GM11168 (cell line): ENCODE results near the gene MTPN.

ENCODE experiments used
- in situ Hi-C: fragments of 300-500 bp; cut with MboI; formaldehyde crosslinking; loops from one replicate; pipeline ENCODE4 v1.12.0; 2022; ENCODE audit warnings: low sequenced_read_pairs; ENCODE audit not compliant: unreplicated experiment

The MTPN gene

DNA sequence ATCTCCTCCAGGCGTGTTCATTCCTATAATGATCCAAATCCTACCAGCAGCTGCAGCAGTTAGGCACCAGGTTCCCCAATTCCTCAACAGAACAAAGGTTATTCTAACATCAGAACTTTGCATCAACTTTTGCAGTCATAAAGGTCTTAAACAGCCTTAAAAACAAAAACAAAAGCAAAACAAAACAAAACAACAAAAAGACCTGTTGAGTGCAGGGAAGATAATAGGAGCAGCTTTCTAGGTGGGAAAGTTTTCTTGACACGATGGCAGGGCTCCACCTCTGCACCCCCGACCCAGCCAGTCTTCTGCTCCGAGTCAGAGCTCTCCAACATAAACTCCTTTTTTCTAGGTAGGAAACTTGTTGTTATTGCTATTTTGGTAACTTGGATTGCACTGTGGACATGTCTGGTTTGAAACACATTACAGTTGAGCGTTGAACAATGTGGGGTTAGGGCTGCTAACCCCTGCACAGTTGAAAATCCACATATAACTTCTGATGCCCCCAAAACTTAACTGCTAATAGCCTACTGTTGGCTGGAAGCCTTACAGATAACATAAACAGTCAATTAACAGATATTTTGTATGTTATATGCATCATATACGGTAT, 77.6 kb downstream of the MTPN start:
- in situ Hi-C loops: no loop called here

DNA sequence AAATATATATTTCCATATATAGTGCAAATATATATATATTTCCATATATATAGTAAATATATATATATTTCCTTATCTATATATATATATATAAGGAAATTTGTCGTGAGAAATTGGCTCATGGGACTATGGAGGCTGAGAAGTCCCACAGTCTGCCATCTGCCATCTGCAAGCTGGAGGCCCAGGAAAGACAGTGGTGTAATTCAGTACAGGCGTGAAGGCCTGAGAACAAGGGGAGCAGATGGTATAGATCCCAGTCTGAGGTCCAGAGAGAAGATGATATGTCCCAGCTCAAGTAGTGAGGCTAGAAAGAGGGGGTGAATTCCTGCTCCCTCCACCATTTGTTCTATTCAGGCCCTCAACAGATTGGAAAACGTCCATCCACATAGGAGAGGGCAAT, 78.9 kb downstream of the MTPN start:
- in situ Hi-C loops: no loop called here

DNA sequence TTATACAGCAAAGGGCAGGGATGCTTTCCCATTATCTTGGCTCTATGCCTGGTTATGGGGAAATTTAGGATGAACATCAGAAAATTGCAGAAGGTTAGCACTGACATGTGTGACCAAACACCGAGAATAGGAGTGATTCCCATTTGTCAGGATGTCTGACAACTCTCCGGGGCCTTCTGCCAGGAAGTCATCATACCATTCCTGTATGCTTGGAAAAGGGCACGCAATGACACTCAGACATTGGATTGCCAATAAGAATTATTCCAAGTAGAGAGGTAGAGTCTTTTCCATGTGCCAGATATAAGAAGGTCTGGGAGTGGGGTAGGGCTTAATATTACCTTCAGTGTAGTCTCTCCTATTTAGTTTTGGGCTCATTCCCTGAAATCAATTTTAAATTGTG, 82.3 kb downstream of the MTPN start:
- in situ Hi-C loops: no loop called here

DNA sequence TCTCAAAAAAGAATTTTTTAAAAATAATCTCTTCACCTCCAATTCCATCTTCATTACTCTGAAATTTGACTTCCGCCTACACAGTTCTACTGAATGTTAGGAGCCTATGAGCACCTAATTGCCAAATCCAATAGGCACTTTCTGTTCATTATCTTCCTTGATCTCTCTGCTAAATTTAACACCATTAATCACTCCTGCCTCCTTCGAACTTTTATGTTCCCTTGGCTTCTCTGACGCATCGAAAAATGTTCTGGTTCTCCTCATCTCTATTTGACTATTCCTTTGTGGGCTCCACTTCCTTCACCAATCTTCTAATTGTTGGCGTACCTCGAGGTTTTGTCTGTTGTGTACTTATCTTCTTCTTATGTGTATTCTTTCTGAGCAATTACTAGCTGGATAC, 87.3 kb downstream of the MTPN start:
- in situ Hi-C loops: no loop called here

DNA sequence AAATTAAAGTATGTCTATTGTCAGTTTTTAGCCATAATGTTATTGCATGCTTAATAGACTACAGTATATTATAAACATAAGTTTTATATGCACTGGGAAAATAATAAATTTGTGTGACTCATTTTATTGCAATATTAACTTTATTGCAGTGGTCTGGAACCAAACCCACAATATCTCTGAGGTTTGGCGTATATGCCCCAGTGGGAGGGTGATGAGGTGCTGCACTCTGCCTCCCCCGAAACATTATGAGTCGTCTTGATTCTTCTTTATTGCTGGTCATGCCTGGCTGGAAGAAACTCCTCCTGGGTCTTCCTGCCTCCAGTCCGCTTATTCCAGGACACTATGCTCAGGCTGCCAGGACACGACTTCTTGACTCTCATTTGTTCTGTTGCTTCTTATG, 88.4 kb downstream of the MTPN start:
- in situ Hi-C loops: no loop called here

DNA sequence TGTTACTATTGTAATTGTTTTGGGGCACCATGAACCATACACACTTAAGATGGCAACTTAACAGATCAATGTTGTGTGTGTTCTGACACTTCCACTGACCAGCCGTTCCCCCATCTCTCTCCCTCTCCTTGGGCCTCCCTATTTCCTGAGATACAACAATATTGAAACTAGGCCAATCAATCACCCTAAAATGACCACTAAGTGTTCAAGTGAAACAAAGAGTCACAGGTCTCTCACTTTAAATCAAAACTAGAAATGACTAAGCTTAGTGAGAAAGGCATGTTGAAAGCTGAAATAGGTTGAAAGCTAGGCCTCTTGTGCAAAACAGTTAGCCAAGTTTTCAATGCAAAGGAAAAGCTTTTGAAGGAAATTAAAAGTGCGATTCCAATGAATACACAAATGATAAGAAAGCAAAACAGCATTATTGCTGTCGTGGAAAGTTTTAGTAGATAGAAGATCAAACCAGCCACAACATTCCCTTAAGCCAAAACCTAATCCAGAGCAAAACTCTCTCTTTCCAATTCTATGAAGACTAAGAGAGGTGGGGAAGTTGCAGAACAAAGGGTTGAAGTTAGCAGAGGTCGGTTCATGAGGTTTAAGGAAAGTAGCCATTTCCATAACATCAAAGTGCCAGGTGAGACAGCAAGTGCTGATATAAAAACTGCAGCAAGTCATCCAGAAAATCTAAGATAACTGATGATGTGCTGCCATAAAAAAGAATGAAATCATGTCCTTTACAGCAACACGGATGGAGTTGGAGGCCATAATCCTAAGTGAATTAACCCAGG, 90.6 kb downstream of the MTPN start:
- in situ Hi-C loops: no loop called here

DNA sequence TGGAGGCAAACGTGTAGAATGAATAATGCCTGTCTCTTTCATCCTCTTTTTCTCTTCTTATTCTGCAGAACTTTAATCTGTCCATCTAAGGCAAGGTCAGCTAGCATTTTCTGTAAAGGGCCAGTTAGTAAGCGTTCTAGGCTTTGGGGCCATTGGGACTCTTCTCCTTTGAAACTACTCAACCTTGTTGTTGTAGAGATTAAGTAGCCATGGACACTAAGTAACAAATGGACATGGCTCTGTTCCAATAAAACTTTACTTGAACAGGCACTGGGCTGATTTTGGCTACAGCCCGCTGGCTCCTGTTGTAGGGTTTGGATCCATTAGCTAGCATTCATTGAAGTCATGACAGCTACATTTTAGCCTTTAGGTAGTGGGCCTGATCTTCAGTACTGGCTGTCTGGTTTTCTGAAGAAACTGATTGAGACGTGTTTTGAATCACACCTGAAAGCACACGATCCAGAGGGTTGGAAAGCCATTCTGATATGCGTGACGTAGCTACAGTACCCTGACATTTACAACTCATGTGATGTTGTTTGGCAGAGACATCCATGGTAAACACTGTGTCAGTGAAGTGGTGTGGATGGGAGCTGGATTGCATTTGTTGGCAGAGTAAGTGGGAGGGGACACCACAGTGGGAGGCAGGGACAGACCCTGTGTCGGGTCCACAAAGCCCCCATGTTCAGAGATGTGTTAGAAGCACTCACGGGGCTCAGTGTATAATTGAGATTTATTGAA, 92.5 kb downstream of the MTPN start:
- in situ Hi-C loops: no loop called here

DNA sequence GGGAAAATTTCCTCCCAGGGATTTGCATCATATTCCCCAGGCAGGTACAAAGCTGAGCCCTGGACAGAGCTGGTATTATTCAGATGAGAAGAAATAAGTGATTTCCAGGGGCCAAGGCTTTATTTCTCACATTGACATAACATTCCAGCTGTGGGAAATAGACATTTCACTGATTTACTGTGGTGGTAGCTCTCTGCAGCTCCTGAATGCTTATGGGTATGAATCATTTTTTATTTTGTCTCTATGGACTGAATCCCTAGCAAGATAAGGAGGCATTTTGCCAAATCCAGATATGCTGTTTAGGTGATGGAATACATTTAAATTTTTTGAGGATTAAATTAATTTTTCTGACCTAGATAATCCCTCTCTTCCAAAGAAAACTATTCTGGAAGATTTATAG, 97.9 kb downstream of the MTPN start:
- in situ Hi-C loops: no loop called here

DNA sequence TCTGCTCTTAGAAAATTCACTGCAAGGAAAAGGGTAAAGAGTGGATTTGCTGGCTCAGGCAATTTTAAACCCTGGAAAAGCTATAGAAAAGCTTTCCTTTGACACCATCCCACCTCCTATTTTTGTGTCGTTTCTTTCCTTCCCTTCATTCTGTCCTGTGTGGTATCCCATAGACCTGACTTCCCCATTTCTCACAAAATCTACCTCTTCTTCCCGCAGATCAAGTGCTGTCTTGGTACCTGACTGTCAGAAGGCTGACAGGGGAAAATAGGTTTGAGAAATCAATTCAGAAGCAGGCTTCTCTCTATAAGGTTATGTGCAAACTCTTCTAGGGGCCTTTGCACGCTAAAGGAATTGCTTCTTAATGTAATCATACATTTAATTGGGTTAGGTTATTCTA, 98.9 kb downstream of the MTPN start:
- in situ Hi-C loops: no loop called here

DNA sequence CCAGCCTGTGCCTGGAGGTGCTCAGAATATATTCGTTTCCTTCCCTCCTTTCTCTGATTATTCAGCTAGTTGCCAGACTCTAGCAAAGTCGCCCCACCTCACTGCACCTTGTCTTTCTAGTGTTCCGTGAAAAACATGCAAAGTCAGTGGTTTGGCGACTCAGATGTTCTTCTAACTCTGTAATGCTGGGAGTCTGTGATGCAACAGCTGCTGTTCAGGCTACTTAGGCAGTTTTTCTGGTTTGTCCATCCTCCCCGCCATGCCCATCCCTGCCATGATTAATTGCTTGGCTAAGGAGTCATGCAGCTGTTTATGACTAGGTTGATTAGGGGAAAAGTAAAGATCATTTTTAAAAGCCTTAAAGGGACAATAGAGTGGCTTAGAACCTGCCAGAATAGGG, 99.4 kb downstream of the MTPN start:
- in situ Hi-C loops: no loop called here
